Activated naive CD4-positive, alpha-beta T cell treated with anti-CD3 and anti-CD28 coated beads, Interleukin-2, amount 50 U/mL, for 72 hours (primary cell): Measurements from ENCODE around the gene DOCK3. TPM values are rescaled to one million over a fixed set of nuclear protein-coding genes. Genes with fewer than 3 reads are reported as not detected.
"Not testable (repeated sequence)": the region's sequence is repeated elsewhere in the genome, so short reads cannot be mapped to it uniquely, and the experiment has no call there.

ENCODE experiments used
- ATAC-seq, 2 donors: fragments of 150-1000 bp; cut with Tn5 transposase; 2 replicates each; pipeline ENCODE4 v1.10.0; 2021; ENCODE audit warnings: mild to moderate bottlenecking in 2 of 2, moderate library complexity in 2 of 2
- DNase-seq, 2 donors: peaks; one replicate each; pipeline ENCODE4 v3.0.0; 2021 to 2022; ENCODE audit warnings: low spot score in 2 of 2
- H3K27ac Mint-ChIP-seq, 2 donors: one replicate each; pipeline ENCODE4 v1.8.0; 2022; ENCODE audit warnings: mild to moderate bottlenecking in 2 of 2, mixed read lengths in 2 of 2
- H3K36me3 Mint-ChIP-seq, 2 donors: one replicate each; pipeline ENCODE4 v1.8.0; 2022; ENCODE audit warnings: mixed read lengths in 2 of 2
- H3K9me3 Mint-ChIP-seq, 2 donors: one replicate each; pipeline ENCODE4 v1.8.0; 2022; ENCODE audit warnings: mixed read lengths in 2 of 2
- total RNA-seq, 2 donors: library from RNA; stranded (reverse); gene quantifications; one replicate each; pipeline ENCODE4 v1.2.3, GENCODE V29; 2022

Gene DOCK3
- total RNA-seq, 2 donors from 2014 or later, result 4.1 to 4.8 TPM

- ATAC-seq, result peak in 1 of 2 donors; percentile 93
- peak overlapping the region in 1 of 2 donors; percentile 4 for H3K27ac Mint-ChIP-seq
- peaks cover 8 to 13% of the 10 kb centered on the region in 2 donors for H3K9me3 Mint-ChIP-seq
- peaks cover 11 to 30% of the 10 kb centered on the region in 2 donors for H3K36me3 Mint-ChIP-seq
- DNase-seq, result not testable (repeated sequence)
Measured at GRCh38 chr3:50932918-50933317, 258.2 kb downstream of the DOCK3 start.

GRCh38 chr3:50936389-50936788 is 261.7 kb downstream of the DOCK3 start:
- Mint-ChIP-seq H3K9me3 (peaks cover 8 to 13% of the 10 kb centered on the region in 2 donors), H3K27ac (no peak overlapping the region), H3K36me3 (peaks cover 11 to 30% of the 10 kb centered on the region in 2 donors)
- no peak for DNase-seq
- ATAC-seq, result no peak

GRCh38 chr3:50947419-50947818 is 272.7 kb downstream of the DOCK3 start:
- Mint-ChIP-seq H3K36me3 (no peaks in the 10 kb centered on the region), H3K9me3 (no peaks in the 10 kb centered on the region), H3K27ac (no peak overlapping the region)
- DNase-seq (no peak), ATAC-seq (no peak)

- H3K9me3 Mint-ChIP-seq, result no peaks in the 10 kb centered on the region
- no peaks in the 10 kb centered on the region for H3K36me3 Mint-ChIP-seq
- DNase-seq, result no peak
- ATAC-seq, result no peak
- peak overlapping the region in 1 of 2 donors; percentile 35 for H3K27ac Mint-ChIP-seq
Measured at GRCh38 chr3:50950591-50950990, 275.9 kb downstream of the DOCK3 start.

DNA sequence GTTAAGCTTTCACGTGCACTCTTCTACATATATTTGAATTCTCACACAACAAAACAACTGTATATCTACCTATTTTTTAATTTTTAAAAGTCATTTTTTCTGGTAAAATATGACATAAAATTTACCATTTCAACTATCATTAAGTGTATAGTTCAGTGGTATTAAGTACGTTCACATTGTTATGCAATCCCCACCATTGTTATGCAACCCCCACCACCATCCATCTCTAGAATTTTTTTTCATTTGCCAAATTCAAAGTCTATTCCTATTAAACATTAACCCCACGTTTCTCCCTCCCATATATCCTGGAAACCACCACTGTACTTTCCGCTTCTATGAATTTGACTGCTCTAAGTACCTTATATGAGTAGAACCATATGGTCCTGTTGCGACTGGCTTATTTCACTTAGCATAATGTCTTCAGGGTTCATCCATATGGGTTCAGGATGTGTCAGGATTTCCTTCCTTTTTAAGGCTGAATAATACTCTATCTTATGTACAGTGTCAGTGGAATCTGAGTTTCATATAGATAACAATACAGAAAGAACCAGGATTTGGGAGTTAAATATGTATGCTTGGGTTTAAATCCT is 279.2 kb downstream of the DOCK3 start:
- Mint-ChIP-seq H3K27ac (no peak overlapping the region), H3K36me3 (no peaks in the 10 kb centered on the region), H3K9me3 (no peaks in the 10 kb centered on the region)
- ATAC-seq (no peak), DNase-seq (no peak)

GRCh38 chr3:50961386-50961785 is 286.7 kb downstream of the DOCK3 start:
- Mint-ChIP-seq H3K9me3 (no peaks in the 10 kb centered on the region), H3K36me3 (no peaks in the 10 kb centered on the region), H3K27ac (no peak overlapping the region)
- DNase-seq (no peak), ATAC-seq (no peak)

DNA sequence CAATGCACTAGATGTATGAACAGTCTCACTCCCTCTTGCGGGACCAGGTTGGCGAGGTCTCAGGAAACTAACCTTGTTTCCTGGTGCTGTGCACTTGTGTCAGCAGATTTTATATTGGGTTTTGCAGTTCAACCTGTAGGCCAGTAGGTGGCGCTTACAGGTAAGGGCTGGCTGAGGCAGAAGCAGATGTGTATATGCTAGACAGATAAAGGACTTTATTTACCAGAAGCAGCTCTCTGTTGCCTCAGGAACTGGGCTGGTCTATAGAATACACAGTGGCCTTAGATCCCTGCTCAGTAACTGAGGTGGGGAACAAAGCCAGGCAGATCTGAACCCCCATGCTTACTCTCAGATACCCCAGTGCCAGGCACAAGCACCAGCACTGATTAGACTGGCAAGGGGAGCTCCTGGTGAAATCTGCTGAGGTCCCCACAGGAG is 296.8 kb downstream of the DOCK3 start:
- Mint-ChIP-seq H3K36me3 (peaks cover 0 to 6% of the 10 kb centered on the region in 2 donors), H3K27ac (no peak overlapping the region), H3K9me3 (no peaks in the 10 kb centered on the region)
- ATAC-seq (peak; percentile 78 to 81), DNase-seq (peak in 1 of 2 donors; percentile 53)

DNA sequence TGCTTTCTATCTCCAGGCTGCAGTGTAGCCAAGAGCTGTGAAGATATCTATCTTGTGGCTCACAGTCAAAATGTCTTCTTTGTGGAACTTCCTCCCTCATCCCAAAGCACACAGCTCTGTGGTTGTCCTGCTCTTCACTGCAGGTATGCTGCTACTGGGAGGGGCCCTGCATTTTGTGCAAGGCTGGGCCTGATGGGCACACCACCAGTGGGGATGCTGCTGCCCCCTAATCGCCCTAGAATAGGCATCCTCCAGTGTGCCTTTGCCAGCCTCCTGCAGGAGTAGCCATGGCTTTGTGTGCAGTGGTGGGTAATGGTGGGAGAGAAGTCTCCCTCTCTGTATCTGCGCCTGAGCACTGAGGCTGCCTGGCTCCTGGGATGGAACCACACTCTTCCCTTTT is 297.3 kb downstream of the DOCK3 start:
- no peak for DNase-seq
- ATAC-seq, result peak; percentile 13 to 46
- no peaks in the 10 kb centered on the region for H3K9me3 Mint-ChIP-seq
- no peak overlapping the region for H3K27ac Mint-ChIP-seq
- H3K36me3 Mint-ChIP-seq, result peaks cover 0 to 6% of the 10 kb centered on the region in 2 donors

GRCh38 chr3:50978586-50978985 is 303.9 kb downstream of the DOCK3 start:
- DNase-seq, ATAC-seq, H3K27ac Mint-ChIP-seq, H3K36me3 Mint-ChIP-seq, H3K9me3 Mint-ChIP-seq: not testable (repeated sequence)

GRCh38 chr3:50978991-50979667 is 304.4 kb downstream of the DOCK3 start:
- ATAC-seq (no peak), DNase-seq (no peak)
- Mint-ChIP-seq H3K36me3 (peaks cover 3 to 5% of the 10 kb centered on the region in 2 donors), H3K27ac (no peak overlapping the region), H3K9me3 (peaks cover 4 to 5% of the 10 kb centered on the region in 2 donors)

GRCh38 chr3:50982540-50983325 is 308.0 kb downstream of the DOCK3 start:
- Mint-ChIP-seq H3K9me3 (peaks cover 4 to 5% of the 10 kb centered on the region in 2 donors), H3K27ac (no peak overlapping the region), H3K36me3 (peaks cover 5% of the 10 kb centered on the region in 2 donors)
- ATAC-seq (no peak), DNase-seq (no peak)

DNA sequence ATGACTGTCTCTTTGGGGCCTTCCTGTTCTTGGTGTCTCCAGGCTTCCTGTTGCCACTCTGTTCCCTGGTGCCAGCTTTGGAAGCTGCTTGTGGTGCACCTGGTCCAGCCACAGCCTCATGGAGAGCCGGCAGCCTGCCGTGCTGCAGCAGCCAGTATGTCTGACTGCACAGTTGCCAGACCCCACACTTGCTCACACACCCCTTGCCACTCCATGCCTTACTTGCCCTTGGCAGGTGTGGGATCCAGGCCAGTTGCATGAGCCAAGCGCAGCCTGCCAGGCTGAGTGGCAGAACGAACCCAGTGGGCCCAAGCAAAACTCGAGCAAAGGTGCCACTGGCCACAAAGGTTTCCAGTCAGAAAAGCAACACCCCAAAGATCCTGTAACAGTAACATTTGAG is 309.2 kb downstream of the DOCK3 start:
- Mint-ChIP-seq H3K27ac (no peak overlapping the region), H3K36me3 (peaks cover 4 to 5% of the 10 kb centered on the region in 2 donors), H3K9me3 (peaks cover 3 to 4% of the 10 kb centered on the region in 2 donors)
- DNase-seq, result no peak
- no peak for ATAC-seq

DNA sequence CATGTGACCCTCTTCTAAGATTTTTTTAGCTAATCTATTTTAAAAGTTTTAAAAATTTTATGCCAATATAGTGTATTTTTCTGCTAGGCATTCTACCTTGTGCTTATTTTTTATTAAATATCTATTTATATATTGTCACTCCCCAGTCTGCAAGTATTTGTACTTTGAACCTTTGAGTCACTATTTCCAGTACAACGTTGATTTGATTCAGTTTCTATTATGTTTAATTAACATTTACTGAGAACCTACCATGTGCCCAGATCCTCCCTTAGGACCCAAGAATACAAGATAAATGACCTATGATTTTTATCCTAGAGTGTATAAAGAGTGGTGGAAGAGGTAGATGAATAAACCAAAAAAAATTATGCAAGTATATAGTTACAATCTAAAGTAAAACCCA is 311.2 kb downstream of the DOCK3 start:
- peaks cover 11% of the 10 kb centered on the region in 2 donors for H3K9me3 Mint-ChIP-seq
- H3K36me3 Mint-ChIP-seq, result peaks cover 2 to 14% of the 10 kb centered on the region in 2 donors
- H3K27ac Mint-ChIP-seq, result no peak overlapping the region
- no peak for DNase-seq
- no peak for ATAC-seq

DNA sequence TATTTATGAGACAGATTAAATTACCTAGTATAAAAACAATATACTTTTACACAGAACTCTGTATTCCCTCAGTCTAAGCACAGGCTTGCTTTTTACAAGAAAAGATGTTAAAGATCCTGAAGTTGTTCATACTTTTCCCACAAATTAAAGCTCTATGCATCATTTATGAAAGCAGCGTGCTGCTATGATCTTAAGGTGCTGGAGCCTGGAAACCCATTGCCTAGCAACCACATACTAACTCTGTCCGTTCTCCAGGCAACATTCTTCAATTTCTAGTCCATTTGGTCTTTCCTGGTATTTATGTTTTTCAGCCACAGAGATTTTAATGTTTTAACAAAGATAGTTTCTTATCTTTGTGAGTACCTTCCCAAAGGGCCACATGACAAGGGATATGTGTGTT is 312.0 kb downstream of the DOCK3 start:
- DNase-seq (no peak), ATAC-seq (no peak)
- Mint-ChIP-seq H3K27ac (no peak overlapping the region), H3K36me3 (peaks cover 11 to 22% of the 10 kb centered on the region in 2 donors), H3K9me3 (peaks cover 18 to 19% of the 10 kb centered on the region in 2 donors)

DNA sequence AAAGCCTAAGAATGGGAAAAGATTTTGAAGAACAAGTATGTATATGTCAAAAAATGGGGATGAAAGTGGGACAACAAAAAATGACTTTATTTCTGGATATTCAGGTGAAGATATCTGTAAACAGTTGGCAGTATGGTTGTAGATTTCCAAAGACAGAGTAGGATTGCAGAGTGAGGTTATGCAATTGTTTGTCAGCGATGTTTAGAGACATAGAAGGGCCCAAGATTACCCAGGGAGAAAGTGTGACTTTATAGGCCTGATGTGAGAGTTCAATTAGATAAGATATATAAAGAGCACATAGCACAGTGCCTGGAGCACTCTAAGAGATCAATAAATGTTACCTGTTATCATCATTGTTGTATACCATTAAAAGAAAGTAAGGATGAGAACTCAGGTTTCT is 319.8 kb downstream of the DOCK3 start:
- Mint-ChIP-seq H3K27ac (no peak overlapping the region), H3K36me3 (peaks cover 18 to 19% of the 10 kb centered on the region in 2 donors), H3K9me3 (peaks cover 18 to 20% of the 10 kb centered on the region in 2 donors)
- ATAC-seq, result no peak
- no peak for DNase-seq

- peaks cover 15 to 19% of the 10 kb centered on the region in 2 donors for H3K36me3 Mint-ChIP-seq
- no peak for ATAC-seq
- peaks cover 14% of the 10 kb centered on the region in 2 donors for H3K9me3 Mint-ChIP-seq
- no peak overlapping the region for H3K27ac Mint-ChIP-seq
- no peak for DNase-seq
Measured at GRCh38 chr3:50995085-50995824, 320.5 kb downstream of the DOCK3 start.
